Stimulated activated CD8-positive, alpha-beta memory T cell treated with anti-CD3 and anti-CD28 coated beads, Interleukin-12 subunit alpha, Interleukin-12 subunit beta, amount 100 ng/mL, for 4 hours (primary cell): Measurements from ENCODE around the gene TIPRL.
"Not testable (repeated sequence)": the region's sequence is repeated elsewhere in the genome, so short reads cannot be mapped to it uniquely, and the experiment has no call there.

ENCODE experiments used
- DNase-seq: peaks from one replicate; pipeline ENCODE4 v3.0.0-alpha.2; 2020; ENCODE audit warnings: low read depth

The TIPRL gene

DNA sequence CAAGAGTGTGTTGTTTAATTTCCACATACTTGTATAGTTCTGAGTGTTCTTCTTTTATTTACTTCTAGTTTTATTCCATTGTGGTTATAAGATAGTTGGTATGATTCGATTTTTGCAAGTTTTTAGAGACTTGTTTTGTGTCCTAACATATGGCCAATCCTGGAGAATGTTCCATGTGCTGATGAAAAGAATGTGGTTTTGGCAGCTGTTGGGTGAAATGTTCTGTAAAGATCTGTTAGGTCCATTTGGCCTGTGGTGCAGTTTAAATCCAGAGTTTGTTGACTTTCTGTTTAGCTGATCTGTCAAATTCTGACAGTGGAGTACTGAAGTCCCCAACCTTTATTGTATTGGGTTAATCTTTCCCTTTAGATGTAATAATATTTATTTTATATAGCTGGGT is 19.5 kb upstream of the TIPRL start:
- no peak for DNase-seq

DNA sequence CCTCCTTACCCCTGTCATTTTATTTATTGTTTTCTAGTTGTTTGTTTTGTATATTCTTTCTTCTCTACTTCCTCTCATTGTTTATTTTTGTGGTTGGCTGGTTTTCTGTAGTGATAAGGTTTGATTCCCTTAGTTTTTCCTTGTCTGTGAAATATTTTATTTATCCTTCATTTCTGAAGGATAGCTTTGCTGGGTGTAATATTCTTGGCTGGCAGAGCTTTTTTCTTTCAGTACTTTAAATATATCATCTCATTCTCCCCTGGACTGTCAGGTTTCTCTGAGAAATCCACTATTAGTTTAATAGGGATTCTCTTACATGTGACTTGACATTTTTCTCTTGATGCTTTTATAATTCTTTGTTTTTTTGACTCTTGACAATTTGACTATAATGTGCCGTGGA is 18.8 kb upstream of the TIPRL start:
- no peak for DNase-seq

DNA sequence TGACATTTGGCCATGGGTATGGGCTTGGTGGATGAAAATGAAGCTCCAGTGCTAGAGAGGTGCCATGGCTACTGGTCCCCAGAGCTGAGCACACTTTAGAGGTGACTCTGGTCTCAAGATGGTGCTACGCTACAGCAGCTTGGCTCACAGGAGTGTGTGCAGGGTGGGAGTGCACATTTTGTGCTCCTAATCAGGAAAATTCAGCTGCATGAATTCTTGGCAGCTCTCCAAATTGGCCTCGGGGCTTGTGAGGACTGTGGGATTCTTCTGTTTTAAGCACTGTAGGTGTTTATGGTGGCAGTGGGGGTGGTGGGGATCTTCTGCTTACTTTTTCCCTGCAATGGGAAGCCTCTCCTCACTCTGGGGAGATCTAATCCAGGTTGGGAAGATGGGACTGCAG is 17.3 kb upstream of the TIPRL start:
- no peak for DNase-seq

DNA sequence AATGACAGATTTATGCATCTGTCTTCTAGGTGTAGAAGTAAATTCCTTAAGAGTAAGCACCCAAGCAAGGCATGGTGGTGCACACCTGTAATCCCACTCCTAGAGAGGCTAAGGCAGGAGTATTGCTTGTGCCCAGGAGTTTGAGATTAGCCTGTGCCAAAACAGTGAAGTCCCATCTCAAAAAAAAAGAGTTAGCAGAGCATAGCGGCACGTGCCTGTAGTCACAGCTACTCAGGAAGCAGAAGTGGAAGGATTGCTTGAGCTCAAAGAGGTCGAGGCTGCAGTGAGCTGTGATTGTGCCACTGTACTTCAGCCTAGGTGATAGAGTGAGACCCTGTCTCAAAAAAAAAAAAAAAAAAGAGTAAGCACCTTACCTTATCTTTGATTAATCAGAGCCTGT is 15.1 kb upstream of the TIPRL start:
- no peak for DNase-seq

DNA sequence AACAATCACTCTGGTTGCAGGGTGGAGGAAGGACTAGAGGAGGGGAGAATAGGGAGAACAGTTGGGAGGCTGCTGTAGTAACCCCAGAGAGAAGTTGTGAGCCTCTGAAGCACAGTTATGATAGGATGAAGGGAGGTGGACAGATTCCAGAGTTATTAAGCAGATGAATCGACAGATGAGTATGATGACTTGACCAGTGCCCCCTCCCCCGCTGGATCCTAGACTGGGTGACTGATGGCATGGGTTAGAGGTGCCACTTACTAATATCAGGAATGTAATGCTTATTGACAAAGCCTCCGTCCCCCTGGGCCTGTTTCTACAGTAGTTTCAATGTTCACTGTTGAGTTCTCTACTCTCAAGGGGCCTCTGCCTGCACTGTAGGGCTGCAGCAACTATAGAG is 14.0 kb upstream of the TIPRL start:
- DNase-seq: no peak

DNA sequence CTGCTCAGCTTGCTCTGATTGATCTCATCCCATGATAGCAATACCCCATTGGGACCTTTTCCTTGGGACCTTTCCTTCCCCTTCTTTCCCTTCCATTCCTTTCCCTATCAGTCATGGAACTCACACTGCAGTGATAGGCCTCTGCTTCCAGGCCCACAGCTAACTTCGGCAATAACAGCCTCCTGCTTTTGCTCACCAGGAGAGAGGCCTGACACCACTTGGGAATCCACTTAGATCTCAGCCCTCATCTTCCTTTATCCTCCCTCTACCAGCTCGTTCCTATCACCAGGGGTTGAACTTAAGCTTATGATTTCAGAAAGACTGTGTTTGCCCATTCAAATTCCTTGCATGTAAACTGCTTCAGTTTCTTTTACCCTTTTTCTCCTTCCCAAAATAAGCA is 11.0 kb upstream of the TIPRL start:
- no peak for DNase-seq

DNA sequence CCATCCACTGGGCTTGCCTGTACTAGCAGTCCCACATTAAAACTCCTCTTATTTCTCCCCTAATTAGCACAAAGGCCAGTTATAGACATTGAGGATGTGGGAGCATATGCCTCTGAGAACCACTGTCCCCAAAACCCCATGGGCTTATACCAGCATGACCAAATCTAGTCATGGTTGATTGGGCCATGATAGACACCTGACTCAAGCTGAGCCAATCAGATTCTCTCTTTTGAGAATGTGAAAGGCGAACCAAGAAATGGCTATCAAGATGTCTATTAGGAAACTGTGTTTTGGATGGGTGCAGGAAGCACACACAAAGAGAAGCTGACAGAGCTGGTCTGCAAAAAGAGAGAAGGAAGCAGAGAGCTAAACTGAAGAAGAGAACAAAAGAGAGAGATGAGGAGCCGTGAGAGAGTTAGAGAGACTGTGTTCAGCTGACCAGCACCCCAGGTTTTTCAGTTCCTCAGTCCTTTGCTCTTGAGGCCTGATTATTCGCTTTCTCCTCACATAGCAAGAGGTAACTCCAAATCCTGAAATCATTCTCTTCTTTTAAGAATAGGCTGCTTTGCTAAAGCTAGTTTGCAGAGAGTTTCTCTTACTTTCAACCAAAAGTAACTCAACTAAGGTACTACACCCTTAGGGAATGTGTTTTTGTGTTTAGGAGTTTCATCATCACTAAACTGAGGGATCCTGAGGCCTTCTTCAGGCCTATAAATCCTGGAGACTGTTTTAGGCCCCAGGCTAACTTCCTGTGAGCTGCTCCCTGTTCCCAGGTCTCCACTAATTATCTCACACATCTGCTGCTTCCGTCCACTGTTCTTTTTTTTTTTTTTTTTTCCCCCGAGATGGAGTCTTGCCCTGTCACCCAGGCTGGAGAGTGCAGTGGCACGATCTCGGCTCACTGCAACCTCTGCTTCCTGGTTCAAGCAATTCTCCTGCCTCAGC is 7.9 kb upstream of the TIPRL start:
- no peak for DNase-seq

DNA sequence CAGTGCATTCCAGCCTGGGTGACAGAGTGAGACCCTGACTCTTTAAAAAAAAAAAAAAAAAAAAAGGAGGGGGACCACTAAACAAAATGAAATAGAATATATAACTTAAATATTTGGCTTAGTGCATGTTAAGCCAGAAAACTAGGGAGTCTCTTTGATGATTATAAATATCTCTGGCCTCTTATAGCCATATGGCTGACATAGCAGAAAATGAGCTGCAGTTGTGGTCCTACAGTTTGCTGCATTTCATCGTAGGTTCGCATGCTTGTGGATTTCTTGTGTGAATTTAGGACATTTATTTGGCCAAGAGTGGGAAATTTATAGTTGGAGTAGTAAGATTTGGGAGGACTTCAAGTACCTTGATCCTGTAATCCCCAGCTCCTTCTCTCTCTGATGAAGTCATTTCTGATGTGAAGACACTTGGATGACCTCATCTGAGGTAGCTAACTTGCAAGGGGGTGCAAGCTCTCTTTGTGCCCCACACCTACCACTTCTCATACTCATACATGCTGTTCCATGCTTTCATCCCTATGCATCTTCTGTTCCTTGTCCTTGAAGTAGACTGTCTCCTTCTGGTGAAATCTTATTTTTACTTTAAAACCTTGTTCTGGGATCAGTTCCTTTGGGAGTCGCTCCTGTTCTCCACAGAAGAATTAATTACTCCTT is 6.4 kb upstream of the TIPRL start:
- DNase-seq: no peak

DNA sequence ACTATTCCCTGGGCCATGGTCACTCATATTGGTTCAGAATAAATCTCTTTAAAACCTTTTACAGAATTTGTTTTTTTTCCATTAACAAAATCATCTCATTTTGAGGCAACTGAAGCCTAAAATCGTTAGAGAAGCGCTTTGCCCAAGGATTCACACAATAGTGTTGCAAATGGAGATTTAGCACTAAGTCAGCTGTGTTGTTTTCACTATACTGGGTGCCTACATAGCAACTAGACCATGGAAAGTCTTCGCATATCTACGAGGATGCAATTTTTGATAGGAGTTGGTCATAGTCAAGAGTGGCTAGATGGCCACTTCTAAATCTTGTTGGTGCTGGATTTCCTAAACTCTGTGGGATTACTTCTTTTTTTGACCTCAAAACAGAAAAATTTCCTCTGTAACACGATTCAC is 530 bp upstream of the TIPRL start:
- DNase-seq: no peak

DNA sequence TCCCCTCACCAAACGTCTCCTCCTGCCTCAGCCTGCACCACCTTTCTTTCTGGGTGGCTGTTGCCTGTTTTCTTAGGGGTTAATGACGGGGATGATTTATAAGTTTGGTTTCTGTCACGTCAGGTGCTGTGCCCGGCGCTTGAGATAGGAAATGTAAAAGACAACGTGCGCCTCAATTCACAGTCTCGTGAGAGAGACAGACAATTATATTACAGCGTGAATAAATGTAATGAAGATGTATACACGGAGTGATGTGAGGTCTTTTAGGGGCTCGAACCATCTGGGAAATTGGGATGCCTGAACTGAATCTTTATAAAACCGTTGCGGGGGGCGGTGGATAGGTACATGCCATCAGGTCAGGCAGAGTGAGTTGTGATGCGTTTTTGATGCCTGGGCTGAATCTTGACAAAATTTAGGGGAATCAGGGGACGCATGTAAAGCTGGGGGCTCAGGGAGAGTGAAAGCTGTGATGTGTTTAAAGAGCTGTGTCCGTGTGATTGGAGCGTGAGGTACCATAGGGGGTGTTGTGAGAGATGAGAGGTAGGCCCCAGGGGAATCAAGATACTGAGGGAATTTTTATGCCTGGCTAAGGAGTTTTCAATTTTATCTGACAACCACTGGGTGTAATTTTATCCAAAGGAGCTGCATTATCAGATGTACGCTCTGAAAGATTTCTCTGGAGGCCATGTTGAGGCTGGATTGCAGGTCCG is 831 bp downstream of the TIPRL start:
- no peak for DNase-seq

DNA sequence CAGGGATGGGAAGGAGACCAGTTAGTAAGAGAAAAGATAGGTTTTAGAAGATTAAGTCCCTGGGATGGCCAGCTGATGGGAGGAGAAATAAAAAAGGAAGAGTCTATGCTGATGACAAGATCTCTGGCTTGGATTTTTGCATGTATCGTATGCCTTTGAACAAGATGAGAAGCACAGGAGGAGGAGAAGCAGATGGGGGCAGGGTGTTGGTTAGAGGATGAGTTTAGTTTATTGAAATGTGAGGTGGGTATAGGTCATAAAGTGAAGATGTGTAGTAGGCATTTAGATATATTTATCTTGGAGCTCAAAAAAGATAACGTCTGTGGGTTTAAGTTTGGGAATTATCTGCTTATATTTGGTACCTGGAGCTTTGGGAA is 1.4 kb downstream of the TIPRL start:
- no peak for DNase-seq

DNA sequence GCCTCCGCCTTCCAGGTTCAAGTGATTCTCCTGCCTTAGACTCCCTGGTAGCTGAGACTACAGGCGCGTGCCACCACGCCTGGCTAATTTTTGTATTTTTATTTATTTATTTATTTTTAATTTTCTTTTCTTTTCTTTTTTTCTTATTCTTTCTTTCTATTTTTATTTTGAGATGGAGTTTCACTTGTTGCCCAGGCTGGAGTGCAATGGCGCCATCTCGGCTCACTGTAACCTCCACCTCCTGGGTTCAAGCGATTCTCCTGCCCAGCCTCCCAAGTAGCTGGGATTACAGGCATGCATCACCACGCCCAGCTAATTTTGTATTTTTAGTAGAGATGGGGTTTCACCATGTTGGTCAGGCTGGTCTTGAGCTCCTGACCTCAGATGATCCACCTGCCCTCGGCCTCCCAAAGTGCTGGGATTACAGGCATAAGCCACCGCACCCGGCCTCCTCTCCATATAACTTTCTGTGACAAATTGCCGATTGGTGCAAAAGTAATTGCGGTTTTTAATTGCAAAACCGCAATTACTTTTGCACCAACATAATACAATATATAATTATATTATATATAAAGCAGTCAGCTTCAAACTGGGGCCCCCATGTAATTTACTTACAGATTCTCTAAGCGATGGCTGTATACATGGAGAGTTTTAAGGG is 2.4 kb downstream of the TIPRL start:
- DNase-seq: not testable (repeated sequence)

DNA sequence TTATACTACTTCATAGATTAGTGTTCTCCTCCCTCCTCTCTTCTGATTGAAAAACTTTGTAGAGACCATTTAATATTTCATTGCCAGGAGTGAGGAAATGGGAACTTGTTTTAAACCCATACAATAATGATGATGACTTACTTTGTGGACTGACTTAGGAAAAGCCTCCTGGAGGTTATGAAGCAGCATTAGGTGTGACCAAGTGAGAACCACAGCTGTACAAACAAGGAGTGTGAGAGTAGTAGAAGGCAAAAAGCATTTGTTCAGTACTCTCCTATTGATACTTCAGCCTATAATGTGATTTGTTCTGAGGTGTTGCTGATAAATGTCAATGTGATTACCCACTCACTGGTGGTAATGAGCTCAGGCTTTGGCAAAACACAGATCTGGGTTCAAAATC is 8.4 kb downstream of the TIPRL start:
- no peak for DNase-seq

DNA sequence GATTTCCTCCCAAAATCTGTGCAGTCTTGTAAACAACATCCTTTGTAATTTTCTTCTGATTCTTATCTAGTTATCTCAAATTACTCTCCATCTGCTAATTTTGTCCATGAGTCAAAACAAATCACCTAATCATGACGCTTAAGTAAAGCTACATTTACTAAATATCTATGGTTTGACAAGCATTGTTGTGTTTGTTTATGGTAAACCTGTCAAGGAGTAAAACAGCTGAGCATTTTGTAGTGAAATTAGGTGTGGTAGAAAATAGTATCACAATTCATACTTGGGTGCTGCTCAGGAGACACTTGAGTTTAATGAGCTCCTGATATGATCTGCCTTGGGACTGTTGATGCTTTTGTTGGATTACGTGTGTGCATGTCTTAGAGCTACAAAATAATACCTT is 11.6 kb downstream of the TIPRL start:
- no peak for DNase-seq

DNA sequence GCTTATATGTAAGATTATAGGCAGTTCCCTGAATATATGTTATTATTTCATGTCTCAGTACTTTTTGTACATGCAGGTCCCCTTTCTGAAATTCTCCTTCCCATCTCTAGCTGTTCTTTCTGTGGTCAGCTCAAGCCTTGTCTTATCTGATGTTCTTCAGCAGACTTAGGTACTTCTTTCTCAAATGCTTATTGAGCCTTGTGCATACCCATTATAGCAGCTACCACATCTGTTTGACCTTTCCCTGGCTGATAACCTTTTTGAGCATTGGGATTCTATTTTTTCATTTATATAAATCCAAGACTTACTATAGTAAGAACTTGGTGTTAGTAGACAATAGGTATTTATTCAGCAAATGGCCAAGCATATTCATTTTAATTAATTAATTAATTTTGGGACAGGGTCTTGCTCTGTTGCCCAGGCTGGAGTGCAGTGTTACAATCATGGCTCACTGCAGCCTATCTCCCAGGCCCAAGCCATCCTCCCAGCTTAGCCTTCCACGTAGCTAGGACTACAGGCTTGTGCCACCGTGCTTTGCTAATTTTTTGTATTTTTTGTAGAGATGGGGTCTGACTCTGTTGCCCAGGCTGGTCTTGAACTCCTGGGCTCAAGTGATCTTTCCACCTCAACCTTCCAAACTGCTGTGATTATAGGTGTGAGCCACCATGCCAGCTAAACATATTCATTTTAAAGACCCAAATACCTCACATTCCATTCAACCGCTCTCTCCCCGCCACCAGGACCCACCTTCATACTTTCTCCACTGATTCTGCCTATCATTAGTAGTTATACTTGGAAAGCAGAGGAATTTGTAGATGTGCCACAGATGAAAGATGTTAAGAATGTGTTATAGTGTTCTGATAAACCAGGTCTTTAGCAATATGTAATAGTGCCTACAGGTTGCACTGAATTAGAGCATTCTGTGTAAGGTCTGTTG is 16.7 kb downstream of the TIPRL start:
- DNase-seq: no peak

DNA sequence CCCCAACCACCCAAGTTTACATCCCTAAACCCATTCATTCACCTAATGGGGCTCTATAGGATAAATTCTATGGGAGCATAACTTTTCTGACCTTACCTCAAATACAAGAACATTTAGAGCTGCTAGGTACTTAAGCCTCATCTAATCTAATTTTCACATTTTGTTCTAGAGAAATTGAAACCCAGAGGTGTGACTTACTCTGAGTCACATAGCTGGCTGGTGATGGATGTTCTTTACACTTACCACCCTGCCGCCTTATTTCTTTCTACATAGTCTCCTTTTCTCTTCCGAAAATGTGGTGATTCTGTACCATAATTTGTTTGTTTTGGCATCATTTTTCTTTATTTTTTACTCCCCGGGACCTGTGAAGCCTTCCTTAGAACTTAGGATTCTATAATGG is 20.3 kb downstream of the TIPRL start:
- no peak for DNase-seq

DNA sequence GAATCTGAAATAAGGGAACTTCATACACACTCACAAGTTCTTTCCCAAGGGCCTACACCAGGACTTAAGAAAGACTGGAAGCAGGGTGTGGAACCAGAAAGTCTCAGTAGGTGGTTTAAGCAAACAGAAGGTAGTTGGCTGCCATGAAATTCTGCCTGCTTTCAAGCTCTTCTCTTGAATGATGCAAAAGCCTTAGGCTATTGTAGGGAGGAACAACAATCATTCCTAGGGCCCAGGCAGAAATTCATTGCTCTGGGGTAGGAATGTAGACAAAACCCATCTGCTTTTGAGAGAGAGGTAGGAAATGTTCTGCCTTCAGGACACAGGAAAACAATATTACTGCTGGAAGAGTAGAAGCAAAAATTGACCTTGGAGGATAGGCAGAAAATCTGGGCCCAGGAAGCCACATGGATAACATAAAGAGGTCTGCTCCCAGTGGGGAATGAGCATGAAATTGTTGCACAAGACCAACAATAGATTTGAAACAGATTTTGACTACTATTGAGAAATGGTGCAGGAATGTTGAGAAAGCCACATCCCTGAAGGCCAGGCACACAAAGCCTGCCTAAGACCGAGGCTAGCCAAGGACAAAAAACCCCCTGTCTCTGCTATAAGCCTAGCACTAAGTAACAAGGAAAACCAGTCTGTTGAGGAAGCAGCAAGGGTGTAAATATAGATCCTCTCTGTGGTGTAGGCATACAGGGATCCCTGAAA is 24.3 kb downstream of the TIPRL start:
- no peak for DNase-seq

DNA sequence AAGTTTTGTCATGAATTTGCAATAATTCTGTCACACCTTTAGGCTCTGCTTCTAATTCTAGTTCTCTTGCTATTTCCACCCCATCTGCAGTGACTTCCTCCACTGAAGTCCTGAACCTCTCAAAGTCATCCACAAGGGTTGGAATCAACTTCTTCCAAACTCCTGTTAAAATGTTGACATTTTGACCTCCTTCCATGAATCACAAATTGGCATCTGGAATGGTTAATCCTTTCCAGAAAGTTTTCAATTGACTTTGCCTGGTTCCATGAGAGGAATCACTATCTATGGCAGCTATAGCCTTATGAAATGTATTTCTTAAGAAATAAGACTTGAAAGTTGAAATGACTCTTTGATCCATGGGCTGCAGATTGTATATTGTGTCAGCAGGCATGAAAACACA is 27.3 kb downstream of the TIPRL start:
- no peak for DNase-seq

DNA sequence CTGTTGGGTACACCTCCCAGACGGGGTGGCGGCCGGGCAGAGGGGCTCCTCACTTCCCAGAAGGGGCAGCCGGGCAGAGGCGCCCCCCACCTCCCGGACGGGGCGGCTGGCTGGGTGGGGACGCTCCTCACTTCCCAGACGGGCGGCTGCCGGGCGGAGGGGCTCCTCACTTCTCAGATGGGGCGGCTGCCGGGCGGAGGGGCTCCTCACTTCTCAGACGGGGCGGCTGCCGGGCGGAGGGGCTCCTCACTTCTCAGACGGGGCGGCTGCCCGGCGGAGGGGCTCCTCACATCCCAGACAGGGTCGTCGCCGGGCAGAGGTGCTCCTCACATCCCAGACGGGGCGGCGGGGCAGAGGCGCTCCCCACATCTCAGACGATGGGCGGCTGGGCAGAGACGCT is 28.9 kb downstream of the TIPRL start:
- not testable (repeated sequence) for DNase-seq

DNA sequence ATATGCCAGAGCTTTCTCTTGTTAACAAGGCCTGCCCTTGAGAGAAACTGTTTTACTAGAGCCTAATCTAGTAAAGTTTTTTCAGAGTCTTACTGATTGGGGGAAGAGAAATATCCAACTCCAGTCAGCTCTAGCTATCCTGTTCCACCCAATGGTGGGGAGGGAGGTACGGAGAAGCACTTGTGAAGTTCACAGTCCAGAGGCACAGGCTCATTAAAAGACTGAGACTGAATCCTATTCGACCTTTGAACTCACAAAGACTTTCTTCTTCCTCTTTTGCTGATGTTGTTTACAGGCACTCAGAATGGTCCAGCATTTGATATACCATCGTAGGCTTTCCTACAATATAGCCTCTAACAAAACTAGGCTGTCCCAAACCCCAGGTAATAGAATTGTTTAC is 31.6 kb downstream of the TIPRL start:
- DNase-seq: no peak

DNA sequence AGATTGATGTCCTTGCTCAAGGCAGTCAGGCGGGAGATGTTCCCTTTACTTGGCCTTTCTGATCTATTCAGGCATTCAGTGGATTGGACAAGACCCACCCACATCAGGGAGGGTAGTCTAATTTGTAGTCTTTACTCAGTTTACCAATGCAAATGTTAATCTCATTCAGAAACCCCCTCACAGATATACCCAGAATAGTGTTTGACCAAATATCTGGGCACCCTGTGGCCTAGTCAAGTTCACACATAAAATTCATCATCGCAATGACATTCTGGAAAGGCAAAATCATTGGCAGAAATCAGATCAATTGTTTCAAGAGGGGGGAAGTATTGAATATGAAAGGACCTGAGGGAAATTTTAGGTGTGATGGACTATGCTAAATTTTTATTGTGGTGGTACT is 34.6 kb downstream of the TIPRL start:
- DNase-seq: no peak
